Measurements from ENCODE around the gene ERCC1. TPM values are rescaled to one million over a fixed set of nuclear protein-coding genes. Genes with fewer than 3 reads are reported as not detected.

The ERCC1 gene
- total RNA-seq, 1 donor from 2014 or later = 67.1 TPM

DNA sequence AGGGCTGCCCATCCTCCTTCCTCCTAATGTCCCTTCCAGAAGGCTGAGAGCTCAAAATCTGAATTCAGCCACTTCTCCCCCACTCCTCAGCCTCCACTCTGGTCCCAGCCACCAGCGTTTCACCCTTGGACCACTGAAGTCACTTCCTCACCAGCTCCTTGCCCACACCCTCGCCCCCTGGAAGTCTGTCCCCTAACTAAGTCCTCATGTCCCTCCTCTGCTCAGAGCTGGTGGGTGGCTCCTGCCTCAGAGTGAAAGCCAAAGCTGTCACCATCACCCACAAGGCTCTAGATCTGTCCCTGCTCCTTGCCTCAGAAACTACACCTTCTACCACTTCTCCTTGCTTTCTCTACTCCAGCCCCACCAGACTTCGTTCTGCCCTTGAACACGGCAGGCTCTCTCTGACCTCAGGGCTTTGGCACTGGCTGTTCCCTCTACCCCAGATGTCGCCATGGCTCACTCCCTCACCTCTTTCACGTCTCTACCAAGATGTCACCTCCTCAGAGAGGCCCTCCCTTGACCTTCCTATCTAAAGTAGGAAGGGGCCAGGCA lies 1.7 kb downstream of the ERCC1 start:
- H3K36me3 ChIP-seq (ENCODE audit: control insufficient read depth, insufficient read depth, low read length) = no peaks in the 10 kb centered on the region
- H3K4me3 ChIP-seq (ENCODE audit: low read depth, low read length) = no peak overlapping the region
- no peaks in the 10 kb centered on the region for H3K27me3 ChIP-seq (ENCODE audit: control insufficient read depth, insufficient read depth, low read length)
- no peak for DNase-seq (ENCODE audit: low read depth)
- TF ChIP-seq, protein P1, sequence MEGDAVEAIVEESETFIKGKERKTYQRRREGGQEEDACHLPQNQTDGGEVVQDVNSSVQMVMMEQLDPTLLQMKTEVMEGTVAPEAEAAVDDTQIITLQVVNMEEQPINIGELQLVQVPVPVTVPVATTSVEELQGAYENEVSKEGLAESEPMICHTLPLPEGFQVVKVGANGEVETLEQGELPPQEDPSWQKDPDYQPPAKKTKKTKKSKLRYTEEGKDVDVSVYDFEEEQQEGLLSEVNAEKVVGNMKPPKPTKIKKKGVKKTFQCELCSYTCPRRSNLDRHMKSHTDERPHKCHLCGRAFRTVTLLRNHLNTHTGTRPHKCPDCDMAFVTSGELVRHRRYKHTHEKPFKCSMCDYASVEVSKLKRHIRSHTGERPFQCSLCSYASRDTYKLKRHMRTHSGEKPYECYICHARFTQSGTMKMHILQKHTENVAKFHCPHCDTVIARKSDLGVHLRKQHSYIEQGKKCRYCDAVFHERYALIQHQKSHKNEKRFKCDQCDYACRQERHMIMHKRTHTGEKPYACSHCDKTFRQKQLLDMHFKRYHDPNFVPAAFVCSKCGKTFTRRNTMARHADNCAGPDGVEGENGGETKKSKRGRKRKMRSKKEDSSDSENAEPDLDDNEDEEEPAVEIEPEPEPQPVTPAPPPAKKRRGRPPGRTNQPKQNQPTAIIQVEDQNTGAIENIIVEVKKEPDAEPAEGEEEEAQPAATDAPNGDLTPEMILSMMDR (IDR thresholded peaks at IDR 0.05; ENCODE audit: insufficient read depth, low read length, poor library complexity, severe bottlenecking) = no peak

DNA sequence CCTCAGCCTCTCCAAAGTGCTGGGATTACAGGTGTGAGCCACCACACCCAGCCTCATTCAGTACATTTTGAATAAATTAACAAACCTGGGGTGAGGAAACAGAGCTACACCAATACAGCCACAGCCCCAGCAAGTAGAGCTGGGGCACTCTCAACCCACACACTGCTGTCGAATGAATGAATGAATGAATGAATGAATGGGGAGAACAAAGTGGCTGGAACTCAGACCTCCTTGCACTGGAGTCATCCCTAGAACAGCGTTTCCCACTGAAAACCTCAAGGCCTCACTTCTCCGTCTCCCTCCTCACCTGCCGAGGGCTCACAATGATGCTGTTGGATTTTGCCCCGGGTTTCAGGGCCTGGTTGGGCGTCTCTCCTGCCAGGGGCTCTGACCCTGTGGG lies 2.8 kb downstream of the ERCC1 start:
- H3K27me3 ChIP-seq (ENCODE audit: control insufficient read depth, insufficient read depth, low read length) = no peaks in the 10 kb centered on the region
- H3K36me3 ChIP-seq (ENCODE audit: control insufficient read depth, insufficient read depth, low read length) = no peaks in the 10 kb centered on the region
- H3K4me3 ChIP-seq (ENCODE audit: low read depth, low read length) = no peak overlapping the region
- TF ChIP-seq, protein P1 (IDR thresholded peaks at IDR 0.05; ENCODE audit: insufficient read depth, low read length, poor library complexity, severe bottlenecking) = no peak
- no peak for DNase-seq (ENCODE audit: low read depth)

DNA sequence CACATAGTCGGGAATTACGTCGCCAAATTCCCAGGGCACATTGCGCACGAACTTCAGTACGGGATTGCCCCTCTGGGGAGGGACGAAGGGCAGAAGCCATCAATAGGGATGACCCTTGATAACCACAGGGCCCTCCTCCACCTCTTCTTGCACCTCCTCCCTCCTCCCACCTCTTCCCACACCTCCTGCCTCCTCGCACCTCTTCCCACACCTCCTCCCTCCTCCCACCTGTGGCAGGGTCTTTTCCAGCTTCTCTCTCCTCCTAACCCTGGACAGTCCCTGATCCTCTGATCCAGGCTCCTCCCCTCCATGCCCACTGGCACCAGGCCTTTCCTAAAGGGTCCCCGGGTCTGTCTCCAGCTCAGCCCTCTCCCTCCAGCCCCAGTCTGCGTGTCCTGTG lies 3.4 kb downstream of the ERCC1 start:
- TF ChIP-seq, protein P1 (IDR thresholded peaks at IDR 0.05; ENCODE audit: insufficient read depth, low read length, poor library complexity, severe bottlenecking) = no peak
- no peak for DNase-seq (ENCODE audit: low read depth)
- Histone ChIP-seq H3K27me3 (ENCODE audit: control insufficient read depth, insufficient read depth, low read length) (no peaks in the 10 kb centered on the region), H3K4me3 (ENCODE audit: low read depth, low read length) (no peak overlapping the region), H3K36me3 (ENCODE audit: control insufficient read depth, insufficient read depth, low read length) (no peaks in the 10 kb centered on the region)

DNA sequence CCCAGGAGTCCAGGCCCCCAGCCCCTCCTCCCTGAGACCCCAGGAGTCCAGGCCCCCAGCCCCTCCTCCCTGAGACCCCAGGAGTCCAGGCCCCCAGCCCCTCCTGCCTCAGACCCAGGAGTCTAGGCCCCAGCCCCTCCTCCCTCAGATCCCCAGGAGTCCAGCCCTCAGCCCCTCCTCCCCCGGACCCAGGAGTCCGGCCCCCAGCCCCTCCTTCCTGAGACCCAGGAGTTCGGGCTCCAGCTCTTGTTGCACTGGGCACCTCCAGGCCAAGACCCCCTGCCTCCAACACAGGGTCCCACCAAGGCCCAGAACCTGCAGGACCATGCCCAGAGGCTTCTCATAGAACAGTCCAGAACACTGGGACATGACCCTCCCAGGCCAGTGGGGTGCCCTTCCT lies 3.8 kb downstream of the ERCC1 start:
- TF ChIP-seq, protein P1 (IDR thresholded peaks at IDR 0.05; ENCODE audit: insufficient read depth, low read length, poor library complexity, severe bottlenecking) = no peak
- no peaks in the 10 kb centered on the region for H3K27me3 ChIP-seq (ENCODE audit: control insufficient read depth, insufficient read depth, low read length)
- H3K36me3 ChIP-seq (ENCODE audit: control insufficient read depth, insufficient read depth, low read length) = no peaks in the 10 kb centered on the region
- no peak overlapping the region for H3K4me3 ChIP-seq (ENCODE audit: low read depth, low read length)
- DNase-seq (ENCODE audit: low read depth) = no peak

DNA sequence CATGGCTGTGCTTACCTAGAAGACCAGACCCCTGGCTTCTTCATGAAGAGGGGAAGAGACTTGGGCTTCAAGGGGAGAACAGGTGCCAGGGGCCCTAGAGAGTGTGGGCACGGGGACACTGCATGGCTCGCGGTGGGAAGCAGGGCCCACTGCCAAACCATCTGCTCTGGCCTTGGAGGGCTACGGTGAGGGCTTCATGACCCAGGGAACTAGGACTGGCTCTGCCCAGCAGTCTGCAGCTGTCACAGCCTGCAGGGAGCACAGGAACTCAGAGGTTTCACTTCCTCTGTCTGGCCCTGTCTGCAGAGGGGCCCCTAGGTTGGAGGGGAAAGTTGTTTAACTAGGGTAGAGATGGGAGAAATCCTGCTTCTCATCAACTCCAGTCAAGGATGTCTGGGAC lies 4.3 kb downstream of the ERCC1 start:
- TF ChIP-seq, protein P1 (IDR thresholded peaks at IDR 0.05; ENCODE audit: insufficient read depth, low read length, poor library complexity, severe bottlenecking) = no peak
- H3K36me3 ChIP-seq (ENCODE audit: control insufficient read depth, insufficient read depth, low read length) = no peaks in the 10 kb centered on the region

DNA sequence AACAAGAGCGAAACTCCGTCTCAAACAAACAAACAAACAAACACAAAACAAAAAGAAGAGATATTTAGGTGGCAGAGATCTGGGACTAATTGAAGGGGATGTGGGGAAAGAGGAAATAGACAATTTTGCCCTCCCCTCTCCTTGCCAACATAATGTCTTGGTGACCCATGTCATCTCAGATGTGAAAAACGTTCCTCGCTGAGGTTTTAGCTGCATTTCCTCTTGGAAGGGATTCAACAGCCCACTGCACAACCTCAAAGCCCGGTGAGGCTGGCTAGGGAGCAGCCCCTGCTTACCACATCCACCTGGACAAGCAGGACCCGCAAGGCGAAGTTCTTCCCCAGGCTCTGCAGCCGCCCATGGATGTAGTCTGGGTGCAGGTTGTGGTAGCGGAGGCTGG lies 4.9 kb downstream of the ERCC1 start:
- H3K4me3 ChIP-seq (ENCODE audit: low read depth, low read length) = no peak overlapping the region
- no peak for DNase-seq (ENCODE audit: low read depth)
- H3K27me3 ChIP-seq (ENCODE audit: control insufficient read depth, insufficient read depth, low read length) = no peaks in the 10 kb centered on the region
- no peaks in the 10 kb centered on the region for H3K36me3 ChIP-seq (ENCODE audit: control insufficient read depth, insufficient read depth, low read length)
- TF ChIP-seq, protein P1 (IDR thresholded peaks at IDR 0.05; ENCODE audit: insufficient read depth, low read length, poor library complexity, severe bottlenecking) = no peak

More for the DNA sequence above, 4.3 kb downstream of the ERCC1 start:
- DNase-seq (ENCODE audit: low read depth) = no peak
- no peak overlapping the region for H3K4me3 ChIP-seq (ENCODE audit: low read depth, low read length)
- no peaks in the 10 kb centered on the region for H3K27me3 ChIP-seq (ENCODE audit: control insufficient read depth, insufficient read depth, low read length)

Measured in kidney epithelial cell (primary cell).